DMS153 (cell line): Measurements from ENCODE around the gene HIVEP3.

ENCODE experiments used
- DNase-seq: peaks from one replicate; lab custom pipeline; 2025; lab: John Stamatoyannopoulos, UW

The HIVEP3 gene

DNA sequence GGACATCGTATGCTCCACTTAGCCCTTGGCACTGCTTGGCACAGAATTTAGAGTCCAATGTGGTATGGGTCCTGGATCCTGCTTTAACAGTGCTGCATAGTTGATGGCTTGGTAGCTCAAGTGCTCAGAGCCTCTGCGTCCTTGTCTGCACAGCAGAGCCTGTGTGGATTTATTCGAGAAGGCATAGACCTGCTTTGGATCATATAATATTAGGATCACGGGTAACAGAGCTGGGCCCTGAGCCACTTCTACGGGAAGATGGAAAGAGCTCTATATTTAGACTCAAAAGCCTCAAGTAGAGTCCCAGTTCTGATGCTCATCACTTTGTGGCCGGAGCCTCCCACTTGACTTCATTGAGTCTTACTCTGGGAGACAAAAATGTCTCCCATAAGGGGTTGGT is 269.9 kb downstream of the HIVEP3 start:
- DNase-seq, result no peak

- no peak for DNase-seq
Observed at GRCh38 chr1:41648230-41648629, 270.5 kb downstream of the HIVEP3 start.

- no peak for DNase-seq
Observed at GRCh38 chr1:41647221-41648135, 271.2 kb downstream of the HIVEP3 start.

DNA sequence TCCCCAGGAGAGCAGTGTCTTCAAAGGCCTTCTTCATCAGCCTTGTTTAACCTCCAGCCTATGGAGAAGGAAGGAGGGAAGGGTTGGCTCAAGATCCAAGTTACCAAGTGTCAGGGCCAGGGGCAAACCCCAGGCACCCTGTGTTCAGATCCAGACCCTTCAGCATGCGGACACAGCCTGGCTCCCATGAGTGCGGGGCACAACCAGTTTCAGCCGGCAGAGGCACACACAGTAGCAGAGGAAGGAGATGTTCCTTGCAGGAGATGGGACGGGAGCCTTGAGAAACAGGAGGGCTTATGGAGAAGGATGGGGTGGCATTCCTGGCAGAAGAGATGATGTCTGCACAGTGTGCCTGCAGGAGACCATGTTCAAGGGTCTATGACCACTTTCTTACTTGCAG is 272.5 kb downstream of the HIVEP3 start:
- no peak for DNase-seq

- no peak for DNase-seq
Observed at GRCh38 chr1:41645062-41645461, 273.7 kb downstream of the HIVEP3 start.

DNA sequence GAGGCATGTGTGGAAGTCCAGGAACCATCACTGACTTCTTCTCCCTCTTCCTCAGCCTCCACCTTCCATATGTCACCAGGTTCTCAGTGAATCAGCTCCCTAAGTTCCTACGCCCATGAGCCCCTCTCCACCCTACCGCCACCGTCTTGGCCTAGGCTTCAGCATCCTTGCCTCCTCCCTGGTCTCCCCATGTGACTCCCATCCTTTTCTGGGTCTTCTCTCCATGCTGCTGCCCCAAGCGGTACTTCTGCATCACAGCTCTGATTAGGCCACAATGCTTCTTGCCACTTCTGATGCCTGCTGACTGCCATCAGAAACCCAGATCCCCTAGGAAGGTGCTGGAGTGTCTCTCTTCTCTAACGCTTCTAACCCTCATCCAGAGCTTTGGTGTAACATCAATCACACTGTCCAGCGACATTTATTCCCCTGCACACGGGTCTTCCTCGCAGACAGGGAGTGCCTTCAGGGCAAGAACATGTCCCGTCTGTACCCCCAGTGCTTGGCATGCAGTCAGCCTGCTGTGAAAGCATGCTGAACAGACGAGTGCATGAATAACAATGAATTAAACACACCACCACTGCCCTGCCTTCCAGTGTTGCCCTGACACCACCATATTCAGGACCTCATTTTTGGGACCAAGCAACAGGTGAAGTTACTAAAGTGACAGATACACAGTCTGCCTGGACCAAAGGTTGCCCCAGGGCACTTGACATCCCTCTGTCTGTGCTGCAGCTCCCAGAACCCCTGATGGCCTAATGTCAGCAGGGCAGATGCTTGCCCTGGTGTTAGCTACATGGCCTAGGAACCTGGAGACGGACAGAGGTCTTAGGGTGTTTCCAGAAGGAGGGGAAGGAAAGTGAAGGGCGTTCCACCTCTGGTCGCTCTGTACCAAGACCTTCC is 275.6 kb downstream of the HIVEP3 start:
- DNase-seq, result no peak

- no peak for DNase-seq
Observed at GRCh38 chr1:41641941-41642527, 276.7 kb downstream of the HIVEP3 start.

GRCh38 chr1:41641475-41641814 is 277.3 kb downstream of the HIVEP3 start:
- no peak for DNase-seq

- DNase-seq, result no peak
Observed at GRCh38 chr1:41640756-41641474, 277.8 kb downstream of the HIVEP3 start.

GRCh38 chr1:41640141-41640751 is 278.5 kb downstream of the HIVEP3 start:
- DNase-seq, result no peak

DNA sequence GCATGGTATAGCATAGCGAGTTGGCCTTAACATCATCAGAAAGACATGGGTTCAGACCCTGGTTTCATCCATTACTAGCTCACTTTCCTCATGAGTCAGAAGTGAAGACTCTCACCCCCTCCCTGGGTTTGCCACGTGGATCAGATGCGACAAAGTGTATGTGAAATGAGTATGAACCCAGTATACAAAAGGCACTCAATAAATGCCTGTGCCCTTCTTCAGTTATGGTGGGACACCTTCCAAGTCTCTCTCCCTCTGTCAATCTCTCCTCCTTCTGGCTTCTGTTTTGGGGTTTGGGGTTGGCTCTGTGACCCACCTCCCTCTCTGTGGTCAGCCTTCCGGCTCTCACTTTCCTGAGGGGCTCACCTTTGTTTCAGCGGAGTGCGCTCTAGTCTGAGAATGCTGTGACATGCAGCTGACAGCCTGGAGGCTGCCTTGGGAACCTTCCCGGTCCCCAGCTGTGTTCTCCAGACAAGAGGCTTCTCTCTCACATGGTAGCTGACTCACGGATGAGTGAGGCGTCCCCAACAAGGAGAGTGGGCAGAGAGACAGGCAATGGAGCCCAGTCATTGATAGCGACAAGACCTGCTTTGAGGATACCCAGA is 279.3 kb downstream of the HIVEP3 start:
- DNase-seq, result no peak

DNA sequence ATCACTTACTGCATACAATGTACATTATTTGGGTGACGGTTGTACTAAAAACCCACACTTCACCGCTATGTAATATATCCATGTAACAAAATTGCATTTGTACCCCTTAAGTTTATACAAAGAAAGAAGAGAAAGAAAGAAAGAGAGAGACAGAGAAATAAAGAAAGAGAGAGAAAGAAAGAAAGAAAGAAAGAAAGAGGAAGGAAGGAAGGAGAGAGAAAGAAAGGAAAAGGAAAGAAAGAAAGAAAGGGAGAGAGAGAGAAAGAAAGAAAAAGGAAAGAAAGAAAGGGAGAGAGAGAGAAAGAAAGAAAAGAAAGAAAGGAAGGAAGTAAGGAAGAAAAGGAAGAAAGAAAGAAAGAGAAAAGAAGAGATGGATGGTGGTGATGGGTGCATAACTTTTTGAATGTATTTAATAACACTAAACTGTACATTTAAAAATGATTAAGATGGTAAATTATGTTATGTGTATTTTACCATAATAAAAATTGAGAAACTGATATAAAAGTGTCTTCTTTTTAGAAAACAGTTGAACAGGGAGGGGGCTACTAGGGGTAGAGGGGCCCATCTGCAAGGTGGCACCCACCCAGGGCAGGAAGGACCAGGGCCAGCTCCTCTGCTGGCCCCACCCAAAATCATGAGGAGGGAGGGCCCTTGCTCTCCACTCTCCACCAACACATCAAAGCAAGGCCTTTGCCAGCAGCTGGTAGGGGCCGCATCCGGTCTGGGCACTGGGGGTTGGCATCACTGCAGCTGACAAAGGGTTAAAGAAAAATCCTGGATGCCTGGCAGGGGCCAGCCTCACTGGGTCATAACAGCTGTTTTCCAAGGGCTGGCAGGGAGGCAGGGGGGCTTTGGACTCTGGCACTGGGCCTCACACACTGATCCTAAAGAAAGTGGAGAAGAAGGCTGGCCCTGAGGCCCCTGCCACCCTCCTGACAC is 280.4 kb downstream of the HIVEP3 start:
- no peak for DNase-seq

GRCh38 chr1:41637367-41637766 is 281.4 kb downstream of the HIVEP3 start:
- no peak for DNase-seq

DNA sequence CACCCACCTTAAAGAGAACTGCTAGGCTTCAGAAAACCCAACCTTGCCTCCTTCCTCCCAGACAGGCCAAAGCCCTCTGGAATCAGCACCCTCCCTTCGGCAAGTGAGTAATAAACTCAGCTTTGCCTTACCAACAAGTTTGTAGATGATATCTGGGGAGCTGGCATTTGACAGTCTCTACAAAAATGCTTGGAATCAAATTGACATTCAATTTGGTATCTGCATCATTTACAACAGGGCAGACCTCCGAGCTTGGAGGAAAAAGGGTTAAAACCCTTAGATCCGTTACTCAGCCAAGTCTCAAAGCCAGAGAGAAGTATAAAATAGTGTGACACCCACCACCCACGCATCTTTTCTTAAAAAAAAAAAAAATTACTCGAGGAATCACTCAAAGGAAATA is 285.0 kb downstream of the HIVEP3 start:
- DNase-seq, result no peak

- no peak for DNase-seq
Observed at GRCh38 chr1:41632781-41633575, 285.7 kb downstream of the HIVEP3 start.

DNA sequence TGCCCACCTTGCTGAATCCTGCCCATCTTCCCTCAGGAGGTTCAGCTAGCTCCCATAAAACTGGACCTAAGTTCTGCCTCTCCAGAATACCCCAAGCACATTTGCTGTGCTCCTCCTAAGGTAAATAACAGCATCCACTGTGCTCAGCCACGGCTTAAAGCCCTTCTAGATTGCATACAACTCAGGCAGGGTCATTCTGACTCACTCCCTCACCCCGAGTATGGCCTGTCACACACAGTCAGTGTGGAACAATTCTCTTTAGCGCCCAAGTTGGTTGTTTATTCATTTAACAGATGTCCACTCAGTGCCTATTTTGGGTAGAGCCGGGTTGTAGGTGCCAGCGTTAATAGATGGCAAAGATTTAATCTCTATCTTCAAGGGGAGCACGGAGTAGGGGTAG is 286.8 kb downstream of the HIVEP3 start:
- DNase-seq, result no peak

- DNase-seq, result no peak
Observed at GRCh38 chr1:41631154-41631553, 287.6 kb downstream of the HIVEP3 start.

GRCh38 chr1:41629571-41629970 is 289.2 kb downstream of the HIVEP3 start:
- no peak for DNase-seq

GRCh38 chr1:41629141-41629540 is 289.6 kb downstream of the HIVEP3 start:
- no peak for DNase-seq
